NCI-H2029 treated with DMSO at 0.1 percent for 48 hours (cell line): Measurements from ENCODE around the gene DLG2.
"Not testable (repeated sequence)": the region's sequence is repeated elsewhere in the genome, so short reads cannot be mapped to it uniquely, and the experiment has no call there.

Experiments used
- DNase-seq: peaks from one replicate; lab custom pipeline; 2025; lab: John Stamatoyannopoulos, UW

DLG2 gene

GRCh38 chr11:85643191-85643614 is 16.1 kb upstream of the DLG2 start:
- no peak for DNase-seq

GRCh38 chr11:85634747-85635146 is 7.6 kb upstream of the DLG2 start:
- DNase-seq = no peak

GRCh38 chr11:85628771-85629341 is 1.7 kb upstream of the DLG2 start:
- peak; percentile 53 for DNase-seq

- peak; percentile 92 for DNase-seq
Observed at GRCh38 chr11:85627998-85628770, 1.0 kb upstream of the DLG2 start, which contains the start of gene TMEM126B. TMEM126B (plus strand) TSS chr11:85628593; CDS start chr11:85628608, 15 bp downstream.

- peak; percentile 38 for DNase-seq
Observed at GRCh38 chr11:85626496-85626895, 648 bp downstream of the DLG2 start.

- no peak for DNase-seq
Observed at GRCh38 chr11:85620256-85620655, 6.9 kb downstream of the DLG2 start.

- DNase-seq = no peak
Observed at GRCh38 chr11:85619499-85619898, 7.6 kb downstream of the DLG2 start.

- DNase-seq = not testable (repeated sequence)
Observed at GRCh38 chr11:85611643-85612042, 15.5 kb downstream of the DLG2 start.

GRCh38 chr11:85609286-85609685 is 17.9 kb downstream of the DLG2 start:
- not testable (repeated sequence) for DNase-seq

- DNase-seq = not testable (repeated sequence)
Observed at GRCh38 chr11:85608621-85609020, 18.5 kb downstream of the DLG2 start.

GRCh38 chr11:85606237-85606636 is 20.9 kb downstream of the DLG2 start:
- DNase-seq = not testable (repeated sequence)

GRCh38 chr11:85603220-85603619 is 23.9 kb downstream of the DLG2 start:
- no peak for DNase-seq

- no peak for DNase-seq
Observed at GRCh38 chr11:85602526-85603213, 24.5 kb downstream of the DLG2 start.

GRCh38 chr11:85599083-85599482 is 28.1 kb downstream of the DLG2 start:
- DNase-seq = no peak

GRCh38 chr11:85596886-85597285 is 30.3 kb downstream of the DLG2 start:
- DNase-seq = no peak

- DNase-seq = peak; percentile 9
Observed at GRCh38 chr11:85595285-85595884, 31.8 kb downstream of the DLG2 start.

GRCh38 chr11:85590848-85591483 is 36.2 kb downstream of the DLG2 start:
- DNase-seq = no peak

- DNase-seq = no peak
Observed at GRCh38 chr11:85589373-85589772, 37.8 kb downstream of the DLG2 start.

- DNase-seq = no peak
Observed at GRCh38 chr11:85582111-85582510, 45.0 kb downstream of the DLG2 start.

GRCh38 chr11:85575388-85575787 is 51.8 kb downstream of the DLG2 start:
- no peak for DNase-seq

- DNase-seq = no peak
Observed at GRCh38 chr11:85572056-85572455, 55.1 kb downstream of the DLG2 start.

GRCh38 chr11:85569525-85569924 is 57.6 kb downstream of the DLG2 start:
- DNase-seq = no peak
